ENCODE results near the gene MRPL46. TPM values are rescaled to one million over a fixed set of nuclear protein-coding genes. Genes with fewer than 3 reads are reported as not detected.

The MRPL46 gene
- total RNA-seq, 1 donor from 2014 or later, result 17.4 TPM

DNA sequence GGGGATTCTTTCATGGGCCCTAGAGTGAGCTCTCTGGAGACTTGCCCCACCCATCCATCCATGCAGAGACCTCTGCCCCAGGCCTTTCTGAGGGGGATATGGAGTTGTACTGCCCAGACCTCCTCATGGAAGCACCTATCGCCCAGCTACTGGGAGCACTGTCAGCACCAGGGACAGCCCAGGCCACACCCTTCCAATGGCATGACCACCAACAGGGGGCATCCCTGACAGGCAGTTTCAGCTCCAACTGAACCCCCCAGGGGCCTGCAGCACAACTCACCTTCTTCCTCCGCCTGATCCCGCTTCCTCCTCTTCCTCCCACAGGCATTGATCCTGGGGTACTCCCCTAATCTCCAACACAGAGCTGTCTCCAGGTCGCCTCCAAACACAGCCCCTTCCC lies 22.1 kb upstream of the MRPL46 start:
- H3K27me3 ChIP-seq, result no peaks in the 10 kb centered on the region
- TF ChIP-seq POLR2A (IDR thresholded peaks at IDR 0.05) (no peak), POLR2AphosphoS5 (IDR thresholded peaks at IDR 0.05; ENCODE audit: insufficient read depth in 1 of 2, low read depth in 1 of 2) (no peak)
- TF ChIP-seq, protein P1, sequence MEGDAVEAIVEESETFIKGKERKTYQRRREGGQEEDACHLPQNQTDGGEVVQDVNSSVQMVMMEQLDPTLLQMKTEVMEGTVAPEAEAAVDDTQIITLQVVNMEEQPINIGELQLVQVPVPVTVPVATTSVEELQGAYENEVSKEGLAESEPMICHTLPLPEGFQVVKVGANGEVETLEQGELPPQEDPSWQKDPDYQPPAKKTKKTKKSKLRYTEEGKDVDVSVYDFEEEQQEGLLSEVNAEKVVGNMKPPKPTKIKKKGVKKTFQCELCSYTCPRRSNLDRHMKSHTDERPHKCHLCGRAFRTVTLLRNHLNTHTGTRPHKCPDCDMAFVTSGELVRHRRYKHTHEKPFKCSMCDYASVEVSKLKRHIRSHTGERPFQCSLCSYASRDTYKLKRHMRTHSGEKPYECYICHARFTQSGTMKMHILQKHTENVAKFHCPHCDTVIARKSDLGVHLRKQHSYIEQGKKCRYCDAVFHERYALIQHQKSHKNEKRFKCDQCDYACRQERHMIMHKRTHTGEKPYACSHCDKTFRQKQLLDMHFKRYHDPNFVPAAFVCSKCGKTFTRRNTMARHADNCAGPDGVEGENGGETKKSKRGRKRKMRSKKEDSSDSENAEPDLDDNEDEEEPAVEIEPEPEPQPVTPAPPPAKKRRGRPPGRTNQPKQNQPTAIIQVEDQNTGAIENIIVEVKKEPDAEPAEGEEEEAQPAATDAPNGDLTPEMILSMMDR (IDR thresholded peaks at IDR 0.05), result no peak
- DNase-seq (ENCODE audit: extremely low spot score in 2 of 2), result no peak
- no peak overlapping the region for H3K4me3 ChIP-seq
- H3K36me3 ChIP-seq, result no peaks in the 10 kb centered on the region
- no peaks in the 10 kb centered on the region for H3K4me1 ChIP-seq
- H3K27ac ChIP-seq, result no peak overlapping the region
- H3K9me3 ChIP-seq, result no peaks in the 10 kb centered on the region
- intact Hi-C loops (cut with DNase I), result no loop called here

DNA sequence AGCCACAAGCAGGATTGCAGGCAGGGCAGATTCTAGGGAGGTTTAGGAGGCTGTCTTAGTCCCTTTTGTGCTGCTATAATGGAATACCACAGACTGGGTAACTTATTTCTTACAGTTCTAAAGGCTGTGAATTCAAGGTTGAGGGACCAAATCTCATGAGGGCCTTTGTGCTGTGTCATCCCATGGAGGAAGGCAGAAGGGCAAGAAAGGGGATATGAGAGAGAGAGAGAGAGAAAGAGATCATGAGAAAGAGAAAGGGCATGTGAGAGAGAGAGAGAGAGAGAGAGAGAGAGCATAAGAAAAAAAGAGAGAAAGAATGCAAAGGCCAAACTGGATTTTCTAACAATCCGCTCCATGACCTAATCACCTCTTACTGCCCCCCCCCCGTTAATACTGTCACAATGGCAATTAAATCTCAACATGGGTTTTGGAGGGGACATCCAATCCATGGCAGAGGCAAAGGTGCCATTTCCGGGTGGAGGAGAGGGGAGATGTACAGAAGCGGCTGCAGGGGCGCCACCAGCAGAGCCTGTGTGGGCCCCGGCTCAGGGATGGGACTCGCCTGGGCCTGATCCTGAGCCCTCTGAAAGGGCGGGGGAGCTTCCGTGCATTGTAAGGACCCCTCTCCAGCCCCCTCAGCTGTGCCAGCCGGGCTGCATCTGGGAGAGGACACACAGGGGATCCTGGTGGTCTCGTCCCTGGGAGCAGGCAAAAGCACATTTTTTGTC lies 20.8 kb upstream of the MRPL46 start:
- Histone ChIP-seq H3K9me3 (no peaks in the 10 kb centered on the region), H3K27ac (no peak overlapping the region), H3K4me1 (no peaks in the 10 kb centered on the region), H3K4me3 (no peak overlapping the region), H3K36me3 (no peaks in the 10 kb centered on the region), H3K27me3 (no peaks in the 10 kb centered on the region)
- TF ChIP-seq, protein P1 (IDR thresholded peaks at IDR 0.05), result no peak
- TF ChIP-seq POLR2A (IDR thresholded peaks at IDR 0.05) (no peak), POLR2AphosphoS5 (IDR thresholded peaks at IDR 0.05; ENCODE audit: insufficient read depth in 1 of 2, low read depth in 1 of 2) (no peak)
- DNase-seq (ENCODE audit: extremely low spot score in 2 of 2), result no peak
- intact Hi-C loops (cut with DNase I), result no loop called here

DNA sequence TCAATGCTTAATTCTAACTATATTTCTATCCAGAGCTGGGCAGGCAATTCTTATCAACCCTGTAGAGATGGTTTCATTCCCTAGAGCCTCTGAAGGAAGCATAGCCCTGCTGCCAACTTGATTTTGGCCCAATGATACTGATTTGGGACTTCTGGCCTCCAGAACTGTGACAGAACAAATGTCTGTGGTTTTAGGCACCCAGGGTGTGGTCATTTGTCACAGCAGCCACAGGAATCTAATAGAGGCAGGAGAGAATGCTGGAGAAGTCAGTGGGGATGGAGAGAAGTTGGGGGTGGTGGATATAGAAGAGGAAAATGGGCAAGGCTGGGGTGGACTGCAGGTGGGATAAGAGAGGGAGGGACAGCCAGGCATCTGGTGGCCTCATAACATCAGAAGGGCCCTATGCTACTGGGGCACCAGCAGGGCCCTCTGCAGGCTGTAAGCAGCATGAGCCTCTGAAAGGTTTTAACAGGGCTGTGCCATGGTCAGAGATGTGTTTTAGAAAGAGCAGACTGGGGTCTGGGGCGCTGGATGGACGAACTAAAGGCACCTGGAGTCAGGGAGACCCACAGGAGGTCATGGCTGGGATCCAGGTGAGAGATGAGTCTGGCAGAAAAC lies 20.1 kb upstream of the MRPL46 start:
- Histone ChIP-seq H3K9me3 (no peaks in the 10 kb centered on the region), H3K4me3 (no peak overlapping the region), H3K27ac (no peak overlapping the region), H3K4me1 (no peaks in the 10 kb centered on the region), H3K36me3 (no peaks in the 10 kb centered on the region), H3K27me3 (no peaks in the 10 kb centered on the region)
- no peak for TF ChIP-seq POLR2AphosphoS5 (IDR thresholded peaks at IDR 0.05; ENCODE audit: insufficient read depth in 1 of 2, low read depth in 1 of 2)
- TF ChIP-seq POLR2A (IDR thresholded peaks at IDR 0.05), result no peak
- TF ChIP-seq, protein P1 (IDR thresholded peaks at IDR 0.05), result no peak
- no peak for DNase-seq (ENCODE audit: extremely low spot score in 2 of 2)
- intact Hi-C loops (cut with DNase I), result no loop called here

DNA sequence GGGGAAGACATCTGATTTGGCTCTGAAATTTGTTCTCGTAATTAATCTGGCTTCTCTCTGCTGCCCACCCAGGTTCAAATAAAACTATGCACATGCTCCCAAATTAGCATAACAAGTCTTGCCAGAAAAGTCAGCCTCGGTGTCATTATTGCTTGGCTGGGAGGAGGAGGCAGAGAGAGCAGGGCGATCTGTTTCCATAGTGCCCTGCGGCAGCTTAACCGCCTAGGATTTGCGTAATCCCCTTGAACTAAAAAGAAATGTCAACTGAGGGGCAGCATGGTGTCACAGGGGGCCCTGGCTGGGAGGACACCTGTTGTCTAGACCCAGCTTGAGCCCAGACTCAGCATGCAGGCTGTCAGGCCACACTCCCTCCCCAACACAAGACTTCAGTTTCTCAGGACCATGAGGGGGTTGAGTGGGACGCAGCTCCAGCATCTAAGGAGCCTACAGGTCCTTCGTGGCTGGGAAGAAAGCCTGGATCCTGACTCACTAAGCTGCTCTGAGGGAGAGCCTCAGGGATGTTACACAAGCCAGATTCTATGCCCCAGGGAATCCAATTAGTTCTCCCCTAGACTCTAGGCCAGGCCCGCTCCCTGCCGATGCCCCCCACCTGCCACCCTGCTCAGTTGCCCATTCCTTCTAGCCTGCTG lies 17.6 kb upstream of the MRPL46 start:
- Histone ChIP-seq H3K27me3 (no peaks in the 10 kb centered on the region), H3K4me1 (no peaks in the 10 kb centered on the region), H3K9me3 (no peaks in the 10 kb centered on the region), H3K4me3 (no peak overlapping the region), H3K36me3 (no peaks in the 10 kb centered on the region), H3K27ac (no peak overlapping the region)
- intact Hi-C loops (cut with DNase I), result no loop called here
- no peak for TF ChIP-seq POLR2AphosphoS5 (IDR thresholded peaks at IDR 0.05; ENCODE audit: insufficient read depth in 1 of 2, low read depth in 1 of 2)
- no peak for DNase-seq (ENCODE audit: extremely low spot score in 2 of 2)

DNA sequence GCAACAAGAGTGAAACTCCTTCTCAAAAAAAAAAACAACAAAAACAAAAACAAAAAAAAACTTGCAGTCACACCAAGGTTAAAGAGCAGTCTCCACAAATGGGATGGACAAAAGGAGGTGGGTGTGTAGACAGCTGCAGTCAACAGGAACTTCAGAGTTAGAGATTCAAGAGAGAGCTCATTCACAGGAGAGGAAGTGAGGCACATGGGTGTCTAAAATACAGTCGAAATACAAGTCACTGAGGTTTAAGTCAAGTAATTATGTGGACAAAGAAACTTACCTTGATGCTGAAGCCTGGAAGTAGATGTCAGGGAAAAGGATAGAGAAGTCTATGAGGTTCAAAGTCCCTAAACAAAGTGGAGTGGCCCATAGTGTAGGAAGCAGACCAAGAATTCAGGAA lies 15.1 kb upstream of the MRPL46 start:
- DNase-seq (ENCODE audit: extremely low spot score in 2 of 2), result no peak
- TF ChIP-seq, protein P1 (IDR thresholded peaks at IDR 0.05), result no peak
- TF ChIP-seq POLR2AphosphoS5 (IDR thresholded peaks at IDR 0.05; ENCODE audit: insufficient read depth in 1 of 2, low read depth in 1 of 2) (no peak), POLR2A (IDR thresholded peaks at IDR 0.05) (no peak)
- Histone ChIP-seq H3K4me3 (no peak overlapping the region), H3K9me3 (no peaks in the 10 kb centered on the region), H3K27me3 (no peaks in the 10 kb centered on the region), H3K27ac (no peak overlapping the region), H3K4me1 (no peaks in the 10 kb centered on the region), H3K36me3 (peaks cover 0 to 11% of the 10 kb centered on the region in 2 donors)
- intact Hi-C loops (cut with DNase I), result no loop called here
